ENCODE measurements around the gene KNTC1. TPM values are rescaled to one million over a fixed set of nuclear protein-coding genes. Genes with fewer than 3 reads are reported as not detected.

KNTC1 gene
- total and polyA plus RNA-seq, 5 experiments from 2014 or later, result 1.4 to 35.4 (median 3.6) TPM

DNA sequence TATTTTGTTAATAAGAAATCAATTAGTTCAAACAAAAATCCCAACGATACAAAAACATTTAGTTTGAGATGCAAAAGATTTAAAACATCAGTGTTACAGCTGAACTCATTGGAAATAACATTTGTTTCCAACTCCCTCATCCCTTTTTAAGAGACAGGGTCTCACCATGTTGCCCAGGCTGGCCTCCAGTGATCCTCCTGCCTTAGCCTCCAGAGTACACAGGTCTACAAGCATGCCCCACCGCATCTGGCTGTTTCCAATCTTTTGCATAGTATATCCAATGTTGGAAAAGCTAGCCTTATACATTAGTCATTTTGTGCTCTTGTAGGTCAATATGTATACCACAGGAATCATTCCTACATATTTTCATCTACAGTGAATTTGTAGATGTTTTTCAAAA, 11.8 kb upstream of the KNTC1 start:
- H3K27ac Mint-ChIP-seq, result no peak overlapping the region
- peaks cover 10 to 96% (median 37%) of the 10 kb centered on the region in 3 donors for H3K36me3 Mint-ChIP-seq
- H3K27me3 Mint-ChIP-seq, result no peaks in the 10 kb centered on the region
- H3K4me1 Mint-ChIP-seq, result peaks cover 8 to 27% (median 19%) of the 10 kb centered on the region in 4 donors
- no peak overlapping the region for H3K4me3 Mint-ChIP-seq
- ATAC-seq (no peak), DNase-seq (no peak)
- POLR2A ChIA-PET, result interaction anchor here (1.3 kb wide), 1 partner anchor 11 kb away, joined by 7 read pairs; the partner anchor contains the start of genes KNTC1 and RSRC2
- H3K9me3 Mint-ChIP-seq, result no peaks in the 10 kb centered on the region

DNA sequence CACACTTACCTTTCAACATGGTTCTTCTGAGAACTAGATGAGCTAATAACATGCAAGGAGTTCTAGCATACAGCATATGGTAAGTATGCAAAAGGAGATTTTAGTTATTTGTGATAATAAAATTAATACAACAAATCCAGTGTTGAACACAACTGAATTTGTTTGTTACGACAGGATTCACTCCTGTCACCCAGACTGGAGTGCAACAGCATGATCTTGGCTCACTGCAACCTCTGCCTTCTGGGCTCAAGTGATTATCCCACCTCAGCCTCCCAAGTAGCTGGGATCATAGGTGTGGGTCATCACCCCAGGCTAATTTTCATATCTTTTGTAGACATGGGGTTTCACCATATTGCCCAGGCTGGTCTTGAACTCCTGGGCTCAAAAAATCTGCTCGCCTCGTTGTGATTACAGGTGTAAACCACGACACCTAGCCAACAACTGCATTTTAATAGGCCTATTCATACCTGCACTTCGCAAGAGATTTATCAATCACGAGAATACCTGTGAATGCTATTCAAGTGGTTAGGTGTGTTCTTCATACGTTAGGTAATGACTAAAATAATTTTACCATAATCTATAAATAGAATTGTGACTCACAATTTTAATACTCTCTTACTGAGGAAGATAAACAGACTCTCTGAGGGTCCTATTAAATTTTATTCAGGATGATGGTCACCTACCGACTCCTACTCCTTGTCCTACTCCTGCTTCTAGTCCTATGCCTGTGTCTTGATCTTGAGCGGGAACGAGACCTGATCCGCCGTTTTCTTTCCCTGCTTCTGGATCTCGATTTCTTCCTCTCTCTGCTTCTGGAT, 10.3 kb upstream of the KNTC1 start:
- Mint-ChIP-seq H3K9me3 (no peaks in the 10 kb centered on the region), H3K27me3 (no peaks in the 10 kb centered on the region), H3K4me3 (peak overlapping the region in 1 of 10 donors; percentile 34), H3K4me1 (peaks cover 11 to 38% (median 30%) of the 10 kb centered on the region in 4 donors), H3K36me3 (peaks cover 10 to 96% (median 34%) of the 10 kb centered on the region in 3 donors), H3K27ac (peak overlapping the region in 2 of 10 donors; percentile 40 to 82)
- no peak for ATAC-seq
- no peak for DNase-seq
- POLR2A ChIA-PET, result interaction anchor here (1.5 kb wide), 1 partner anchor 16 kb away, joined by 6 read pairs; the partner anchor contains the start of gene ZCCHC8

DNA sequence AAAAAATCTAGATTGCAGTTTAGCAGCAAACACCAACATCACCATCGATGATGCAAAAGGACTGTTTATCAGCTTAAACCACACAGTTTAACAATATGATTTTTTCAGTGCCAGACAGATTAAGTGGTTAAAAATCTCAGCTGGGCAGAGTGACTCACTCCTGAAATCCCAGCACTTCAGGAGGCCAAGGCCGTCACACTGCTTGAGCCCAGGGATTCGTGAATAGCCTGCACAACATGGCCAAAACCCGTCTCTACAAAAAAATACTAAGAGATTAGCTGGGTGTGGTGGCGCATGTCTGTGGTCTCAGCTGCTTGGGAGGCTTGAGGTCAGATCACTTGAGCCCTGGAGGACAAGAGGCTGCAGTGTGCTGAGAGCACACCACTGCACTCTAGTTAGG, 9.2 kb upstream of the KNTC1 start:
- H3K27ac Mint-ChIP-seq, result peak overlapping the region in 1 of 10 donors; percentile 33

DNA sequence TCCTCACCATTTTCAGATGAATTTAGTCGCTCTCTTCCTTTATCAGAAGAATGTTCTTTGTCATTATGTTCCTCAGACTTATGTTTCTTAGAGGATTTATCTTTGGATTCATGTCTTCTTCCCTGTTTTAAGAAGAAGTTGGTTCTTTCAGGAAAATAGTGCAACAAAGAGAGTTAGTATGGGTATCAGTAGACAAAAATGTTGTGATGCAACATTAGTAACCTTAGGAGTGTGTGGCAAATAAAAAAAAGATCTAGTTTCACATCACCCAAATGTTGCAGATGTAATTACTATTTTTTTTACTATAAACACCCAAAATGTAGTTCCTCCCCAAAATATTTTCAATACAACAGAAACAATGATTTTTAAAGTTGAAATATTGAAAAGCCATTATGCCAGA, 8.1 kb upstream of the KNTC1 start:
- Mint-ChIP-seq H3K4me1 (peaks cover 16 to 50% (median 45%) of the 10 kb centered on the region in 4 donors), H3K9me3 (no peaks in the 10 kb centered on the region), H3K27me3 (no peaks in the 10 kb centered on the region), H3K36me3 (peaks cover 10 to 91% (median 33%) of the 10 kb centered on the region in 3 donors), H3K27ac (peak overlapping the region in 6 of 10 donors; percentile 5 to 54 (median 18)), H3K4me3 (no peak overlapping the region)
- ATAC-seq (no peak), DNase-seq (no peak)
- POLR2A ChIA-PET, result no interaction called here

More for the DNA sequence above, 9.2 kb upstream of the KNTC1 start:
- Mint-ChIP-seq H3K4me1 (peaks cover 12 to 42% (median 37%) of the 10 kb centered on the region in 4 donors), H3K4me3 (no peak overlapping the region), H3K9me3 (no peaks in the 10 kb centered on the region), H3K27me3 (no peaks in the 10 kb centered on the region), H3K36me3 (peaks cover 10 to 91% (median 38%) of the 10 kb centered on the region in 3 donors)
- DNase-seq (no peak), ATAC-seq (no peak)
- POLR2A ChIA-PET, result interaction anchor here (1.5 kb wide), 1 partner anchor 17 kb away, joined by 6 read pairs; the partner anchor contains the start of gene ZCCHC8

DNA sequence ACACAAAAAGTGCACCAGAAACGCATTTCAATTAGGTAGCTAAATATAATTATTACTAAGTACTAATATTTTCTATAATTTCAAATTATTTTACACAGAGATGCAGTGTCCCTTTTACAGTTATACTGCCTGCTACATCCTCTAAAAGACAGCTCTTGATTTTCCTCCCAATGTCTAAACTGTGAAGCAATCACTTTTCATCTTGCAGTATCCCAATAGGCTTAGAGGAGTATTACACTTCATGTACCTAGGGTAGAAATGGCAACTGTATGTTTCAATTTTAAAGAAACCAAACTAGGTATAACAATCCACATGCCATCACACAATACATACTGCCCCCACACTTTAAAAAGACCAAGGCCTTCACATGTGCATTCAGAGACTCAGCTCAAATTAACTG, 7.6 kb upstream of the KNTC1 start:
- no peak overlapping the region for H3K4me3 Mint-ChIP-seq
- peaks cover 10 to 91% (median 33%) of the 10 kb centered on the region in 3 donors for H3K36me3 Mint-ChIP-seq
- H3K4me1 Mint-ChIP-seq, result peaks cover 18 to 55% (median 50%) of the 10 kb centered on the region in 4 donors
- POLR2A ChIA-PET, result interaction anchor here (0.5 kb wide), 1 partner anchor 116 kb away, joined by 4 read pairs; no protein-coding TSS in a partner anchor
- peak overlapping the region in 3 of 10 donors; percentile 1 to 72 (median 1) for H3K27ac Mint-ChIP-seq
- H3K9me3 Mint-ChIP-seq, result no peaks in the 10 kb centered on the region
- no peak for DNase-seq
- ATAC-seq, result peak in 1 of 2 donors; percentile 27
- H3K27me3 Mint-ChIP-seq, result no peaks in the 10 kb centered on the region

DNA sequence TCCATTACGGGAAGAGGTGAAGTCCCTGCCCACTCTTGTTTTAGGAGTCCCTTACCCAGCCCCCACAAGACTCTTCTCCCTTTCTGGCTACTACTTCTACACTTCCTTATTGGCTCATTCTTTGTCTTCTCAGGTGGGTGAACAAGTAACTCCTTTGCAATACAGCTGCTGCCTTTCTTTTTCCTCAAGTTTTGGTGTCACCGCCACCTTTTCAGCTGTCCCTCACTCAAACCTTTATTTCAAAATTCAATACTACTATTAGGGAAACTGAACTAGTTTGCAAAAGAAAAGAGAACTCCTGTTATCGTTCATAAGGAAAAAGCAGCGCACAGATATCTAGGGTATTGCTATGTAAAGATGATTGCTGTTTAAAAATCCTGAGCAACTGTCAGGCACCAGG, 6.4 kb upstream of the KNTC1 start:
- H3K4me1 Mint-ChIP-seq, result peaks cover 18 to 63% (median 57%) of the 10 kb centered on the region in 4 donors
- DNase-seq (no peak), ATAC-seq (no peak)
- no peaks in the 10 kb centered on the region for H3K9me3 Mint-ChIP-seq
- peak overlapping the region in 1 of 10 donors; percentile 48 for H3K4me3 Mint-ChIP-seq
- H3K36me3 Mint-ChIP-seq, result peaks cover 10 to 87% (median 33%) of the 10 kb centered on the region in 3 donors
- H3K27ac Mint-ChIP-seq, result peak overlapping the region in 4 of 10 donors; percentile 18 to 31 (median 26)
- POLR2A ChIA-PET, result interaction anchor here (0.6 to 1.4 kb wide), 3 partner anchors 19 to 95 kb away, joined by 4 to 5 read pairs (median 4); partner anchors contain the start of gene ZCCHC8
- no peaks in the 10 kb centered on the region for H3K27me3 Mint-ChIP-seq

DNA sequence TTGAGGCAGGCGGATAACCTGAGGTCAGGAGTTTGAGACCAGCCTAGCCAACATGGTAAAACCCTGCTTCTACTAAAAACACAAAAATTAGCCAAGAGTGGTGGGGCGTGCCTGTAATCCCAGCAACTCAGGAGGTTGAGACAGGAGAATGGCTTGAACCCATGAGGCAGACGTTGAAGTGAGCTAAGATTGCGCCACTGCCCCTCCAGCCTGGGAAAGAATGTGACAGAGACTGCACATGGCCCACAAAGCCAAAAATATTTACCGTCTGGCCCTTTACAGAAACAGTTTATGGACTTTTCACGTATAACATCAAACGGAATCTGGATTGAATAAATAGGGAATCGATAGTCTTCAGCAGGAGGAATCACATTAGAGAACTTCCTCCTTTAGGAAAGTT, 3.8 kb upstream of the KNTC1 start:
- no peaks in the 10 kb centered on the region for H3K9me3 Mint-ChIP-seq
- peak overlapping the region in 7 of 10 donors; percentile 36 to 91 (median 89) for H3K4me3 Mint-ChIP-seq
- POLR2A ChIA-PET, result interaction anchor here (6.3 kb wide), 1 partner anchor 23 kb away, joined by 113 read pairs; the partner anchor contains the start of gene ZCCHC8
- peaks cover 5 to 61% (median 21%) of the 10 kb centered on the region in 3 donors for H3K36me3 Mint-ChIP-seq
- H3K4me1 Mint-ChIP-seq, result peaks cover 17 to 59% (median 52%) of the 10 kb centered on the region in 4 donors
- H3K27me3 Mint-ChIP-seq, result no peaks in the 10 kb centered on the region
- DNase-seq (no peak), ATAC-seq (no peak)
- H3K27ac Mint-ChIP-seq, result peak overlapping the region in 9 of 10 donors; percentile 14 to 91 (median 60)

DNA sequence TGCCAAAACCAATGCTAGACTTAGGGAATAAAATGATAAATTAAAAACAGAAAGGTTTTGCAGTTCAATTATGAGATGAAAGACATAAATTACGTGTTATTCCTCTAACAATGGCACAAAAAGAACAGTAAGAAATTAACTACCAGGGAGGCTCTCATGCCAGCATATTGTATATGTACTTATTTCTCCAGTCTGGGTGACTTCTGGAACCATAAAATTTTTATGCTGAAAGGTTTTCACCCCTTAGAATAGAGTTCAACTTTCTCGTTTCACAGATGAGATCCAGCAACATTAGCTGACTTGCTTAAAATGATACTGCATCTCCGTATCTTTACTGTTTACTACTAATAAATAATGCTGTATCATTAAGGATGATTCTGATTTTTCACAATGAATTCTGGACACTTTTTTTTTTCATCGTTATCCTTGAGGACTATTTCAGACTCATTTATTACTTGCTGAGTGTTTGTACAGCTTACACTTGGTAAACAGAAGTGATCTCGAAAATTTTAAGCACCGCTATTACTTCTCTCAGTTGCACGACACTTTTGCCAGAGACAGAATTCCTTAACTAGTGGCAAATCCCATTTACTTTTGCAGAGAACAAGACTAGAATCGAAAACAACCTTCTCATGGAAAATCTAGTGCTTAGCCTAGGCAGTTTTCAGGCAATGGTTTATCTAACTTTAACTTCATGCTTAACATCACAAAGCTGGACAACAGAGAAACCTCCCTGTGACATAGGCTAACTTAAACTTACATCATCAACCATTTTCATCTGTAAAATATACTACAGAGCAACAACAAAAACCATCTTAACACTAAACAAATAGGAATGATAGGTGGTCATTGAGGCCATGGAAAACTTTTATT, 3.0 kb upstream of the KNTC1 start:
- Mint-ChIP-seq H3K4me3 (peak overlapping the region in 7 of 10 donors; percentile 75 to 91 (median 89)), H3K27ac (peak overlapping the region in 8 of 10 donors; percentile 40 to 91 (median 77)), H3K36me3 (peaks cover 5 to 53% (median 17%) of the 10 kb centered on the region in 3 donors), H3K27me3 (no peaks in the 10 kb centered on the region), H3K9me3 (no peaks in the 10 kb centered on the region), H3K4me1 (peaks cover 17 to 54% (median 46%) of the 10 kb centered on the region in 4 donors)
- POLR2A ChIA-PET, result interaction anchor here (1.0 to 6.3 kb wide), 3 partner anchors 10 to 23 kb away, joined by 3 to 113 read pairs (median 3); partner anchors contain the start of gene ZCCHC8
- DNase-seq (no peak), ATAC-seq (no peak)

DNA sequence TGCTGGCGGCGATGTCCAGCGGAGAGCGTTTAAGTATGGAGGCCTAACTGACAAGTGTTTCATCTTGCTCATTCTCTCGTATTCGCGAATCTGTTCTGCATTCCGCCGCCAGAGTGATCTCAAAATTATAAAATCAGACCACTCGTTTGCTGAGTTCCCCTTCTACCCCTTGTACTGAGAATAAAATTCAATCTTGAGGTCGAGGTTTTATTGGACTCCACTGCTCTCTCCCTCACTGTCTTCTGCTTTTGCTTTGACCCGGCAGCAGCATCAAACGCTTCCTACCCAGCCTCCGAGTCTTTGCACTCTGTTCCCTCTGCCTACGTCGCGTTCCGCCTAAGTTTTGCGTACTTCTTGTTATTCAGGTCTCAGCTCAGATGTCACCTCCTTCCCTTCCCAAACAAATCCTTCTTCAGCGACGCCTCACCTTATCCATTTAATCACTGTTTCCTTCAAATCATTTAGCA, 462 bp downstream of the KNTC1 start:
- no peaks in the 10 kb centered on the region for H3K9me3 Mint-ChIP-seq
- peaks cover 10 to 28% (median 21%) of the 10 kb centered on the region in 4 donors for H3K4me1 Mint-ChIP-seq
- no peak overlapping the region for H3K27ac Mint-ChIP-seq
- peaks cover 0 to 36% (median 2%) of the 10 kb centered on the region in 3 donors for H3K36me3 Mint-ChIP-seq
- ATAC-seq (no peak), DNase-seq (peak in 5 of 10 donors; percentile 5 to 28 (median 24))
- H3K4me3 Mint-ChIP-seq, result no peak overlapping the region
- POLR2A ChIA-PET, result interaction anchor here (0.5 to 6.3 kb wide), 15 partner anchors 12 to 1075 kb away, joined by 3 to 113 read pairs (median 5); partner anchors contain the start of genes CLIP1, DDX55, DENR and DIABLO
- H3K27me3 Mint-ChIP-seq, result no peaks in the 10 kb centered on the region

DNA sequence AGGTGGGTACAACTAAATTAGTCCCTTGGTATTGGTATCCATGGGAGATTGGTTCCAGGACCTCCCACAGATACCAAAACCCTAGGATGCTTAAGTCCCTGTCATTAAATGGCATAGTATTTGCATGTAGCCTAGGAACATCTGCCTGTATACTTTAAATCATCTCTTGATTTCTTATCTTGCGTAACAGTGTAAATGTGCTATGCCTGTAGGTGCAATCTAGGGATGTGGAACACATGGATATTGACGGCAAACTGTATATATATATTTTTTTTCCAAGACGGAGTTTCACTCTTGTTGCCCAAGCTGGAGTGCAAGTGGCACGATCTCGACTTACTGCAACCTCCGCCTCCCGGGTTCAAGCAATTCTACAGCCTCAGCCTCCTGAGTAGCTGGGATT, 1.5 kb downstream of the KNTC1 start:
- Mint-ChIP-seq H3K27me3 (no peaks in the 10 kb centered on the region), H3K4me3 (no peak overlapping the region), H3K27ac (peak overlapping the region in 2 of 10 donors; percentile 25 to 34), H3K4me1 (peaks cover 6 to 19% (median 14%) of the 10 kb centered on the region in 4 donors), H3K36me3 (peaks cover 0 to 34% (median 2%) of the 10 kb centered on the region in 3 donors), H3K9me3 (no peaks in the 10 kb centered on the region)
- DNase-seq, result no peak
- POLR2A ChIA-PET, result no interaction called here
- no peak for ATAC-seq

DNA sequence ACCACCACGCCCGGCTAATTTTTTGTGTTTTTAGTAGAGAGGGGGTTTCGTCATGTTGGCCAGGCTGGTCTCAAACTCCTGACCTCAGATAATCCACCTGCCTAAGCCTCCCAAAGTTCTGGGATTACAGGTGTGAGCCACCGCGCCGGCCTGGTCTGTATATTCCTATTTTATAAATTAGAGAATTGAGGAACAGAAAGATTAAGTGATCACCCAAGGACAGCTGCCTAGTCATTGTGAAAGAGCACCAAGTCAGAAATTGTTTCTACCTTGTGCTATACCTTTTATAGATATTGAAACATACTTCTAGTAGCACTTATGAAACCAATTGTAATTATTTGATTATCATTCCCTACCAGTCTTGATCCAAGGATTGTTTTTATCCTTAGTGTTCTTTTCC, 1.9 kb downstream of the KNTC1 start:
- Mint-ChIP-seq H3K36me3 (peaks cover 0 to 30% (median 2%) of the 10 kb centered on the region in 3 donors), H3K9me3 (no peaks in the 10 kb centered on the region), H3K4me1 (peaks cover 6 to 15% (median 10%) of the 10 kb centered on the region in 4 donors), H3K27ac (no peak overlapping the region), H3K4me3 (no peak overlapping the region), H3K27me3 (no peaks in the 10 kb centered on the region)
- DNase-seq, result no peak
- POLR2A ChIA-PET, result interaction anchor here (0.6 kb wide), 1 partner anchor 670 kb away, joined by 3 read pairs; no protein-coding TSS in a partner anchor
- ATAC-seq, result no peak
